Choroid plexus epithelial cell (primary cell): ENCODE measurements around the gene TAS2R20.
A peak's percentile ranks its signal among the peaks of the same experiment; 100 is the strongest.
"Not testable (repeated sequence)": the region's sequence is repeated elsewhere in the genome, so short reads cannot be mapped to it uniquely, and the experiment has no call there.

Experiments used
- DNase-seq: peaks from one replicate; pipeline ENCODE4 v3.0.0-alpha.2; 2010; ENCODE audit warnings: low read depth
- H3K4me3 ChIP-seq: 2 replicates; pipeline ENCODE4 v1.5.1; 2011; ENCODE audit warnings: low read depth, mild to moderate bottlenecking, control low read depth, low read length, moderate library complexity
- CTCF ChIP-seq: conservative IDR thresholded peaks from 2 replicates; pipeline ENCODE4 v1.5.1; 2011; ENCODE audit warnings: low read depth, mild to moderate bottlenecking, control low read depth, inconsistent platforms, low read length, moderate library complexity

The TAS2R20 gene

DNA sequence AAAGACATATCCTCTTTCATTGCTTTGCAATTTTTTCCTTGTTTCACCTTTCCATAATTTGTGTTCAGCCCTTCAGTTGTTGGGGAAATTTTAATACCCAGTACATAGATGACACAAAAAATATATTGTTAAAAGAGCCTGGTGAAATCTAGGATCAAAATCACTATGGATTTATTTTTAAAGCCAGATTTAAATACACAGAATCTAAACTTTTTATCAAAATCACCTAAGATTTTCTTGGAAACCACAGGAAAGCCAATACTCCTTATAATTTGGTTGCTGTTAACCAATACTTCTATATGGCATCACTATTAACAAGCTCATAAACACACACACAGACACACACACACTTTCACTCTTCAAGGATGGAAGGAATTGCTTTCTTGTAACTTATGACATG lies at the start of gene TAS2R20:
TAS2R20 (minus strand) TSS at position 101 of the 400 bp plus-strand sequence. CDS start 429 bp downstream, outside the sequence.
- no peak for TF ChIP-seq CTCF
- no peak for DNase-seq

GRCh38 chr12:11041366-11041765 lies 43.3 kb upstream of the TAS2R20 start:
- DNase-seq, H3K4me3 ChIP-seq: not testable (repeated sequence)

More for the DNA sequence above, at the start of gene TAS2R20:
- H3K4me3 ChIP-seq = no peak within 1 kb of the TSS

DNA sequence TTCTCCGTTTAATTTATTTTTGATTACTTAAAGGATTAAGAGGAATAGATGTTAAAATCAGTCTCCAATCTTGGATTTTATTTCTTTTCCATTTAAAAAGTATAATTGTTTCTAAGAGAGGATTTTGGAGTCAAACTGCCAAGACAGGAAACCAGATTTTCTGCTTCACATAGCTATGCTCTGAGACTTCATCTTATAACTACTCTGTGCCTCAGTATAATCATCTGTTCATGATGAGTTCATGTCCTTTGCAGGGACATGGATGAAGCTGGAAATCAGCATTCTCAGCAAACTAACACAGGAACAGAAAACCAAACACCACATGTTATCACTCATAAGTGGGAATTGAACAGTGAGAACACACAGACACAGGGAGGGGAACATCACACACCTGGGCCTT lies 42.1 kb upstream of the TAS2R20 start:
- H3K4me3 ChIP-seq = no peak overlapping the region
- no peak for DNase-seq
- TF ChIP-seq CTCF = no peak

GRCh38 chr12:11039171-11039570 lies 41.1 kb upstream of the TAS2R20 start:
- no peak for DNase-seq
- no peak for TF ChIP-seq CTCF
- H3K4me3 ChIP-seq = no peak overlapping the region

DNA sequence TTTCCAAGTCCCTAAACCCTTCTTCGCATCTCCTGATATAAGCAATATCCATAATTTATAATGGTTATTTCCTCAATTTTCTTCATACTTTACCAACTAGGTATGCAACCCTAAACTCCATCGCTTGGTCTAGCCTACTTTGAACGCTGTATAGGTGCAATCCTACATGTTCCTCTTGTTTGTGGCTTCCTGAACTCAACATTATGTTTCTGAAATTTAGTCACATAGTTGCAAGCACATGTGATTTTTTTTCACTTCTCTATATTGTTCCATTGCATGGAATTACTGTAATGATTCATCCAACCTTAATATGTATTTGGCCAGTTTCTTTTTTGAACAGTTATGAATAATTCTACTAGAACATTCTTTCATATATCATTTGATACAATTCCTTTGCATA lies 35.9 kb upstream of the TAS2R20 start:
- DNase-seq, H3K4me3 ChIP-seq: not testable (repeated sequence)

- no peak for TF ChIP-seq CTCF
Observed at GRCh38 chr12:11031307-11031706, 33.2 kb upstream of the TAS2R20 start, which contains the start of gene TAS2R31. TAS2R31 (minus strand) TSS chr12:11031407; CDS start chr12:11031335, 72 bp downstream.

GRCh38 chr12:11026118-11026517 lies 28.0 kb upstream of the TAS2R20 start:
- no peak overlapping the region for H3K4me3 ChIP-seq
- peak; percentile 39 for TF ChIP-seq CTCF
- no peak for DNase-seq

More at GRCh38 chr12:11031307-11031706, 33.2 kb upstream of the TAS2R20 start, which contains the start of gene TAS2R31:
- no peak within 1 kb of the TSS for H3K4me3 ChIP-seq
- DNase-seq = no peak

DNA sequence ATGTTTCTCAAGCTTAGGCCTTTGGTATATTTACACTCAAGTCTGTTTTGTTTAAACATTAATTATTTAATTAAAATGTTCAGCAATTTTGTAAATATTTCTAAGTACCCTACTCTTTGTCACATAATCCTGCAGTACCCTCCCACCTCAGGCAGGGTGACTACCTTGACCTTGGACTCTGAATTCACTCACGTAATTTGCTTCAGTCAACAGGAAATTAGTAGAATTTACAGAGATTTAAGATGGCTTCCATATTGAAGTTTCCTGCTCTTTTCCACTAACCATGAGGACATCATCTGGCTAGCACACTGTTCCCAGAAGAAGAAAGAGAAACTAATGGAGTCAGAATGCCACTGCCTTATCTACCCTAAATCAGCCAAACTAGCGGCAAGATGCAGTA lies 25.3 kb upstream of the TAS2R20 start:
- no peak overlapping the region for H3K4me3 ChIP-seq
- DNase-seq = no peak
- no peak for TF ChIP-seq CTCF
